Trophoblast cell (in vitro differentiated cells and primary cell): ENCODE results near the gene SLIT1.

ENCODE experiments used
- DNase-seq, 2 donors: peaks; one replicate each; pipeline ENCODE4 v3.0.0-alpha.2; 2016
- H2AFZ ChIP-seq: 2 replicates; pipeline ENCODE4 v1.6.1; 2013; ENCODE audit warnings: low read length, moderate library complexity, mild to moderate bottlenecking; ENCODE audit not compliant: insufficient read depth, poor library complexity
- H2AK5ac ChIP-seq: 2 replicates; pipeline ENCODE4 v1.6.1; 2013; ENCODE audit warnings: mild to moderate bottlenecking, low read length
- H2BK120ac ChIP-seq: 2 replicates; pipeline ENCODE4 v1.6.1; 2013; ENCODE audit warnings: low read length, mild to moderate bottlenecking, moderate library complexity; ENCODE audit not compliant: insufficient read depth, poor library complexity
- H2BK12ac ChIP-seq: 2 replicates; pipeline ENCODE4 v1.6.1; 2013; ENCODE audit warnings: mild to moderate bottlenecking, low read length, moderate library complexity
- H2BK5ac ChIP-seq: 2 replicates; pipeline ENCODE4 v1.6.1; 2013; ENCODE audit warnings: low read length, low read depth, moderate library complexity, mild to moderate bottlenecking; ENCODE audit not compliant: poor library complexity
- H3K14ac ChIP-seq: 2 replicates; pipeline ENCODE4 v1.6.1; 2013; ENCODE audit warnings: mild to moderate bottlenecking, low read length
- H3K18ac ChIP-seq: 2 replicates; pipeline ENCODE4 v1.6.1; 2013; ENCODE audit warnings: mild to moderate bottlenecking, low read length
- H3K23ac ChIP-seq: 2 replicates; pipeline ENCODE4 v1.6.1; 2013; ENCODE audit warnings: low read length
- H3K27ac ChIP-seq: 2 replicates; pipeline ENCODE4 v1.5.1; 2013; ENCODE audit warnings: low read depth, mild to moderate bottlenecking, inconsistent platforms, low read length, moderate library complexity
- H3K27me3 ChIP-seq: 2 replicates; pipeline ENCODE4 v1.6.1; 2013; ENCODE audit warnings: inconsistent platforms, mild to moderate bottlenecking, low read length, moderate library complexity; ENCODE audit not compliant: insufficient read depth
- H3K36me3 ChIP-seq, 2 experiments: 1 replicate in 1 of 2; 2 replicates in 1 of 2; pipeline ENCODE4 v1.6.1; 2013; ENCODE audit warnings: low read length in 2 of 2, mild to moderate bottlenecking in 2 of 2, moderate library complexity in 1 of 2; ENCODE audit not compliant: insufficient read depth in 2 of 2, control insufficient read depth in 1 of 2
- H3K4ac ChIP-seq: 2 replicates; pipeline ENCODE4 v1.6.1; 2013; ENCODE audit warnings: low read depth, mild to moderate bottlenecking, low read length, moderate library complexity
- H3K4me1 ChIP-seq, 2 experiments: 1 replicate in 1 of 2; 2 replicates in 1 of 2; pipeline ENCODE4 v1.6.1; 2013; ENCODE audit warnings: low read length in 2 of 2, mild to moderate bottlenecking in 2 of 2, moderate library complexity in 1 of 2; ENCODE audit not compliant: insufficient read depth in 2 of 2, control insufficient read depth in 1 of 2
- H3K4me2 ChIP-seq: 2 replicates; pipeline ENCODE4 v1.6.1; 2013; ENCODE audit warnings: inconsistent platforms, mild to moderate bottlenecking, low read length, moderate library complexity
- H3K4me3 ChIP-seq: 2 replicates; pipeline ENCODE4 v1.5.1; 2013; ENCODE audit warnings: mild to moderate bottlenecking, low read depth, low read length, inconsistent platforms
- H3K79me1 ChIP-seq: one replicate; pipeline ENCODE4 v1.6.1; 2013; ENCODE audit warnings: low read length
- H3K79me2 ChIP-seq: 2 replicates; pipeline ENCODE4 v1.6.1; 2013; ENCODE audit warnings: low read length, mild to moderate bottlenecking; ENCODE audit not compliant: control insufficient read depth, insufficient read depth, poor library complexity
- H3K9ac ChIP-seq: 2 replicates; pipeline ENCODE4 v1.6.1; 2013; ENCODE audit warnings: mild to moderate bottlenecking, low read length
- H3K9me3 ChIP-seq: 2 replicates; pipeline ENCODE4 v1.6.1; 2013; ENCODE audit warnings: low read depth, mild to moderate bottlenecking, control low read depth, inconsistent platforms, low read length; ENCODE audit not compliant: insufficient read depth
- H4K12ac ChIP-seq: 2 replicates; pipeline ENCODE4 v1.6.1; 2013; ENCODE audit warnings: low read depth, mild to moderate bottlenecking, low read length, moderate library complexity
- H4K8ac ChIP-seq: 2 replicates; pipeline ENCODE4 v1.6.1; 2013; ENCODE audit warnings: low read depth, mild to moderate bottlenecking, low read length, moderate library complexity
- H4K91ac ChIP-seq: one replicate; pipeline ENCODE4 v1.6.1; 2013; ENCODE audit warnings: low read depth, mild to moderate bottlenecking, low read length, moderate library complexity
- WGBS: extraction: QIAGEN DNeasy Blood & Tissue Kit; methylation state at CpG from one replicate; pipeline ENCODE4 v1.1.7; 2013; ENCODE audit warnings: missing lambda C conversion rate; ENCODE audit not compliant: insufficient read length, insufficient coverage; ENCODE audit errors: extremely low coverage; 5-methylcytosine and 5-hydroxymethylcytosine counted together

The SLIT1 gene

DNA sequence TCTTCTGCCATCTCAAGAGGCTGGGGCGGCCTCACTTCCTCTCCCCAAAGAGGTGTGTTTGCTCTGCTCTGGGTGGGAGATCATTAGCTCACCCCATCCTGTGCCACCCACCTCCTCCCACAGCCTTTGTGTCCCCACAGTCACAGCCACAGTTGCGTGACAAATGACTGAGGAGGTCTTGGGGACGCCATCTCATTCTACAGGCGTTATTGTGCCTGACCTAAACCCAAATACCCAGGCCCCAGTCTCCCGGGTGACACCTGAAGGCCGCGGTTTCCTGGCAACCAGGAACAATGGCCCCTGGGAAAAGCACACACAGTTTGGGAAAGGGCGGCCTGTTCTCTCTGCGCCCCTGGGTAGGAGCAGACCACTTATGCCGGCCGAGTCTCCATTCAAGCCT is 51.6 kb downstream of the SLIT1 start:
- no CpG with 5 or more reads among the region's 11 CpGs for WGBS

DNA sequence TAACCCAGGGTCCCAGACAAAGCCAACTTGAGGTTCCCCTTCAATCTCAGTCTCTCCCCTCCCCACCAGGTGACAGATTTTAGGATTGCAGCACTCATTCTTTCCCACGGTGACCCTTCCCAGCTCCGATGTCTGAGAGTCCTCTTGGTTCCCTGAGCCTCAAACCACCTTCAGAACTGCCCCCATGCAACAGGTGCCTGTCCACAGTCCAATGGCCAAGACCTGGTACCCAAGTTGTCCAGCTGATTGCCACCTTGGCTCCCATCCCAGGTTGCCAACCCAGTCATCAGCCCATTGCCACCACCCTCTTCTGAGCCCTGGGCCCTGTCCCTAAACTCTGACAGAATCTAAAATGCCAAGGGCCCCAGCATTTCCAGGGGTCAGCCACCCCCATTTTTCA is 53.5 kb downstream of the SLIT1 start:
- no peak overlapping the region for H2AFZ ChIP-seq

More for the DNA sequence above, 51.6 kb downstream of the SLIT1 start:
- H3K79me2 ChIP-seq, result no peaks in the 10 kb centered on the region
- no peak overlapping the region for H2AFZ ChIP-seq
- H3K27ac ChIP-seq, result no peak overlapping the region
- no peak overlapping the region for H2BK120ac ChIP-seq
- no peaks in the 10 kb centered on the region for H3K9me3 ChIP-seq
- H3K23ac ChIP-seq, result no peak overlapping the region
- H3K9ac ChIP-seq, result no peak overlapping the region
- H3K4ac ChIP-seq, result no peak overlapping the region
- no peak overlapping the region for H2BK5ac ChIP-seq
- no peak overlapping the region for H4K12ac ChIP-seq
- H3K27me3 ChIP-seq, result no peaks in the 10 kb centered on the region
- no peaks in the 10 kb centered on the region for H3K79me1 ChIP-seq
- H2AK5ac ChIP-seq, result no peak overlapping the region
- H4K8ac ChIP-seq, result no peak overlapping the region
- H4K91ac ChIP-seq, result no peak overlapping the region
- H3K18ac ChIP-seq, result no peak overlapping the region
- H2BK12ac ChIP-seq, result no peak overlapping the region
- no peaks in the 10 kb centered on the region for H3K36me3 ChIP-seq
- H3K4me2 ChIP-seq, result no peak overlapping the region
- H3K4me3 ChIP-seq, result no peak overlapping the region
- no peak for DNase-seq
- H3K14ac ChIP-seq, result no peak overlapping the region
- no peaks in the 10 kb centered on the region for H3K4me1 ChIP-seq

DNA sequence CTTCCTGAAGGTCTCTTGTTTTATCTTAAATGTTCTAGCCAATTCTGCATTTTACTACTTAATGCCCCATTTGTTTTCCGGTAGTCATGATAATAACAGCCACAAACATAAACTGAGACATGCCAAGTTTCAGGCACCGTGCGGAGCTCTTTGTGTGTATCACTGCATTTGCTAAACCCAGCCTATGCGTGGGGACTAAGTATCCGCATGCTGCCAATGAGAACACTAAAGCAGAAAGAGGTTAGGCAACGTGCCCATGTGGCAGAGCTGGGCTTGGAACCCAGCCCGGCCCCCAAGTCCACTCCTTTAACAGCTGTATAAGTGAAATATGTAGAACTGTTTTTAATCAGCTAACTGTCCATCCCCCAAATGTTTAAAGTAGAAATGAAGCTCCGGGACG is 54.1 kb downstream of the SLIT1 start:
- no peak for DNase-seq
- no peak overlapping the region for H3K4me2 ChIP-seq
- H3K18ac ChIP-seq, result no peak overlapping the region
- no peak overlapping the region for H4K8ac ChIP-seq
- H2AK5ac ChIP-seq, result no peak overlapping the region
- no peak overlapping the region for H4K12ac ChIP-seq
- no peaks in the 10 kb centered on the region for H3K79me1 ChIP-seq
- no peak overlapping the region for H3K4me3 ChIP-seq
- WGBS, result no CpG with 5 or more reads among the region's 9 CpGs
- H3K23ac ChIP-seq, result no peak overlapping the region
- no peaks in the 10 kb centered on the region for H3K79me2 ChIP-seq
- no peak overlapping the region for H3K14ac ChIP-seq
- H2AFZ ChIP-seq, result no peak overlapping the region
- no peaks in the 10 kb centered on the region for H3K36me3 ChIP-seq
- H3K27me3 ChIP-seq, result no peaks in the 10 kb centered on the region
- no peak overlapping the region for H3K27ac ChIP-seq
- no peak overlapping the region for H3K9ac ChIP-seq
- H2BK120ac ChIP-seq, result no peak overlapping the region
- no peak overlapping the region for H2BK12ac ChIP-seq
- no peak overlapping the region for H2BK5ac ChIP-seq
- no peaks in the 10 kb centered on the region for H3K4me1 ChIP-seq
- no peak overlapping the region for H3K4ac ChIP-seq
- no peak overlapping the region for H4K91ac ChIP-seq
- no peaks in the 10 kb centered on the region for H3K9me3 ChIP-seq

More for the DNA sequence above, 53.5 kb downstream of the SLIT1 start:
- DNase-seq, result no peak
- Histone ChIP-seq H3K79me1 (no peaks in the 10 kb centered on the region), H3K27ac (no peak overlapping the region), H3K27me3 (no peaks in the 10 kb centered on the region), H4K12ac (no peak overlapping the region), H3K4me3 (no peak overlapping the region), H2BK5ac (no peak overlapping the region), H4K8ac (no peak overlapping the region), H3K9ac (no peak overlapping the region), H3K4me2 (no peak overlapping the region), H3K4ac (no peak overlapping the region), H3K9me3 (no peaks in the 10 kb centered on the region), H3K4me1 (no peaks in the 10 kb centered on the region), H2BK120ac (no peak overlapping the region), H2BK12ac (no peak overlapping the region), H3K14ac (no peak overlapping the region), H3K36me3 (no peaks in the 10 kb centered on the region), H3K23ac (no peak overlapping the region), H2AK5ac (no peak overlapping the region), H3K79me2 (no peaks in the 10 kb centered on the region), H4K91ac (no peak overlapping the region), H3K18ac (no peak overlapping the region)
- WGBS, result no CpG with 5 or more reads among the region's 2 CpGs

DNA sequence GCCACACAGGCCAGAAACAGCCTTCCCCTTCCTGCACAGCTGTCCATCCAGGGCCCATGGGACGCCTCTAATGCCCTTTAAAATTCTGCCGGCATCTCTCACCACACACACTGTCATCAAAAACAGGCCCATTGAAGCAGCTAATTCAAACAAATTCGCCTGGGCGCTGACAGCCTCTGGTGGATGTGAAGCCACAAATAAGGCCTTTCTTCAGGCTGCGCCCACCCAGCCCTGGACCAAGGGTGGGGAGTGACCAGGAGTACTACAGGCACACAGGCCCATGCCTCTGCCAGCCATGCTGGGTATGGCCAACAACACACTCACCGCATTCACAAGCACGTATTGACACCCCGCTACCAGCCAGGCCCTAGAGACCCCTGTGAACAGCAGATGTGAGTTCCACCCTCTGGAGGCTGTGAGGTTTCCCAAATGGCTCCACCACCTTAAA is 54.6 kb downstream of the SLIT1 start:
- Histone ChIP-seq H3K27ac (no peak overlapping the region), H3K27me3 (no peaks in the 10 kb centered on the region), H3K23ac (no peak overlapping the region), H3K14ac (no peak overlapping the region), H4K91ac (no peak overlapping the region), H3K9me3 (no peaks in the 10 kb centered on the region), H4K12ac (no peak overlapping the region), H2AFZ (no peak overlapping the region), H3K4me2 (no peak overlapping the region), H3K36me3 (no peaks in the 10 kb centered on the region), H3K4me3 (no peak overlapping the region), H3K18ac (no peak overlapping the region), H3K4me1 (no peaks in the 10 kb centered on the region), H3K9ac (no peak overlapping the region), H3K79me2 (no peaks in the 10 kb centered on the region), H2AK5ac (no peak overlapping the region), H3K79me1 (no peaks in the 10 kb centered on the region), H2BK5ac (no peak overlapping the region), H2BK120ac (no peak overlapping the region), H2BK12ac (no peak overlapping the region), H4K8ac (no peak overlapping the region), H3K4ac (no peak overlapping the region)
- DNase-seq, result no peak
- no CpG with 5 or more reads among the region's 8 CpGs for WGBS
